ENCODE measurements around the gene COL4A1. TPM values are rescaled to one million over a fixed set of nuclear protein-coding genes. Genes with fewer than 3 reads are reported as not detected.

Gene COL4A1
- total RNA-seq, 1 experiment from 2014 or later = not detected

DNA sequence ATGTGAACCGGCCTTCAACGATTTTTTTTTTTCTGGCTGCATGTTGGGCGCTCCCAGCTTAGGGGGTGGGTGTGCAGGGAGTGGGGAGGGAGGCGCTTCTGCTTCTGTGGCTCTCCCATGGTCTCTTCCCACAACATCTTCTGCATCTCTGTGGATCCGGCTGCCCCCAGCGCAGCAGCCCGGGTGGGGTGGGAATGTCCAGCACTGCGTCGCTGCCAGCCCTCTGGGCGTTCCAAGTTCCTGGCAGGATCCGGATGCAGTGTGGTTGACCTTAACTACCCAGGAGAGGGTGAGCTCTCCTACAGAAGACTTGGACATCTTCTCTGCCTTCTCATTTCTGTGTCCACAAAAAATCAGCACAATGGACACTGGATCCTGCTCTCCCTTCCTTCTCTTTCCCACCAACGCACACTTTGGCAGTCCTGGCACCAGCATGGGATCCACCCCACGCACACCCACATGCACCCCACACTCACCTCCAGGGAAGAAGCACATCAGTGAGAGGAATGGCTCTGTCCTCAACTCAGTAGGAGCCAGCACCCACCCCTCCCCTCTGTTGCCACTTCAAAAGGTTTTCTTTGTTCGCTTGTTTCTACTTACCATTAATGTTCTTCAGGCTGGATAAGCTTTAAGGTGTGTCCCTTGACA is 177.3 kb downstream of the COL4A1 start:
- no peak overlapping the region for H3K4me3 ChIP-seq (ENCODE audit: low read length)
- no peaks in the 10 kb centered on the region for H3K36me3 ChIP-seq (ENCODE audit: insufficient read depth, low read length)
- H3K4me2 ChIP-seq (ENCODE audit: low read depth, low read length, poor library complexity, severe bottlenecking) = no peak overlapping the region
- no peak overlapping the region for H2AFZ ChIP-seq (ENCODE audit: low read length)
- no peak overlapping the region for H3K9ac ChIP-seq (ENCODE audit: low read length)
- H3K79me2 ChIP-seq (ENCODE audit: low read length) = no peaks in the 10 kb centered on the region
- no peaks in the 10 kb centered on the region for H3K27me3 ChIP-seq (ENCODE audit: low read length)
- H3K4me1 ChIP-seq (ENCODE audit: low read length) = no peaks in the 10 kb centered on the region
- H3K27ac ChIP-seq (ENCODE audit: low read length) = no peak overlapping the region
- no peaks in the 10 kb centered on the region for H3K9me2 ChIP-seq (replicated peaks; ENCODE audit: insufficient read depth, low read length)
- no peak for DNase-seq
- H3K9me3 ChIP-seq (ENCODE audit: low read length) = no peaks in the 10 kb centered on the region
- no peaks in the 10 kb centered on the region for H4K20me1 ChIP-seq (ENCODE audit: insufficient read depth, low read depth, low read length)

DNA sequence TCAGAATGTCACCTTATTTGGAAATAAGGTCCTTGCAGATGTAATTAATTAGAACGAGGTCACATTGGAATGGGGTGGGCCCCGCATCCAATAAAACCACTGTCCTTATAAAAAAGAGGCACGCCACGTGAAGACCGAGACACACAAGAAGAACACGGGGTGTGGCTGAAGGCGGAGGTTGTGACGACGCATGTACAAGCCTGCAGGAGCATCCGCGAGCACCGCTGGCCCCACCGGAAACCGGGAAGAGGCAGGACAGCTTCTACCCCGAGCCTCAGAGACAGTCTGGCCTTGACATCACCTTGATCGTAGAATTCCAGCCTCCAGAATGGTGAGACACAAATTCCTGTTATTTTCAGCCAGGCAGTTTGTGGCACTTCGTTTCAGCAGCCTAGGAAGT is 177.9 kb downstream of the COL4A1 start:
- Histone ChIP-seq H3K4me3 (ENCODE audit: low read length) (no peak overlapping the region), H2AFZ (ENCODE audit: low read length) (no peak overlapping the region), H3K4me2 (ENCODE audit: low read depth, low read length, poor library complexity, severe bottlenecking) (no peak overlapping the region), H3K27me3 (ENCODE audit: low read length) (no peaks in the 10 kb centered on the region), H4K20me1 (ENCODE audit: insufficient read depth, low read depth, low read length) (no peaks in the 10 kb centered on the region), H3K9me3 (ENCODE audit: low read length) (no peaks in the 10 kb centered on the region), H3K36me3 (ENCODE audit: insufficient read depth, low read length) (no peaks in the 10 kb centered on the region), H3K4me1 (ENCODE audit: low read length) (no peaks in the 10 kb centered on the region), H3K79me2 (ENCODE audit: low read length) (no peaks in the 10 kb centered on the region), H3K27ac (ENCODE audit: low read length) (no peak overlapping the region), H3K9ac (ENCODE audit: low read length) (no peak overlapping the region), H3K9me2 (replicated peaks; ENCODE audit: insufficient read depth, low read length) (no peaks in the 10 kb centered on the region)
- DNase-seq = no peak

DNA sequence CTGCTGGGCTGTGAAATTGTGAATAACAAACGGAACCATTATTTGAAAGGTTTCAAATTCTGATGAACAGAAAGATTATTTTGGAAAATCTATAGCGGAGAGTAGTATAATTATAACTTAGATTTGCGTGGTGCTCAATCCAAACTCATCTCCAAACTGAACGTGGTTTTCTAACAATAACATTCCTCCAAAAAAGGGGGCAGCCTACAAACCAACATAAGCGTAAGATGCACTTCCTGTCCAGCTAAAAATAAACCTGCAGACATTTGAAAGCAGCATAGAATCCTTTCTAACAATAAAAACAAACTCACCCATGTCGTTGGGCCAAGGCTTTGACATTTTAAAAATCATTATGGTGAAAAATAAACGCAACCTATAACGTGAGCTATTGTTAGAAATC is 178.4 kb downstream of the COL4A1 start:
- Histone ChIP-seq H3K9me3 (ENCODE audit: low read length) (no peaks in the 10 kb centered on the region), H2AFZ (ENCODE audit: low read length) (no peak overlapping the region), H3K79me2 (ENCODE audit: low read length) (no peaks in the 10 kb centered on the region), H3K4me3 (ENCODE audit: low read length) (no peak overlapping the region), H3K4me1 (ENCODE audit: low read length) (no peaks in the 10 kb centered on the region), H3K27me3 (ENCODE audit: low read length) (no peaks in the 10 kb centered on the region), H3K9ac (ENCODE audit: low read length) (no peak overlapping the region), H3K27ac (ENCODE audit: low read length) (no peak overlapping the region), H3K9me2 (replicated peaks; ENCODE audit: insufficient read depth, low read length) (no peaks in the 10 kb centered on the region), H3K36me3 (ENCODE audit: insufficient read depth, low read length) (no peaks in the 10 kb centered on the region), H3K4me2 (ENCODE audit: low read depth, low read length, poor library complexity, severe bottlenecking) (no peak overlapping the region), H4K20me1 (ENCODE audit: insufficient read depth, low read depth, low read length) (no peaks in the 10 kb centered on the region)
- DNase-seq = no peak

DNA sequence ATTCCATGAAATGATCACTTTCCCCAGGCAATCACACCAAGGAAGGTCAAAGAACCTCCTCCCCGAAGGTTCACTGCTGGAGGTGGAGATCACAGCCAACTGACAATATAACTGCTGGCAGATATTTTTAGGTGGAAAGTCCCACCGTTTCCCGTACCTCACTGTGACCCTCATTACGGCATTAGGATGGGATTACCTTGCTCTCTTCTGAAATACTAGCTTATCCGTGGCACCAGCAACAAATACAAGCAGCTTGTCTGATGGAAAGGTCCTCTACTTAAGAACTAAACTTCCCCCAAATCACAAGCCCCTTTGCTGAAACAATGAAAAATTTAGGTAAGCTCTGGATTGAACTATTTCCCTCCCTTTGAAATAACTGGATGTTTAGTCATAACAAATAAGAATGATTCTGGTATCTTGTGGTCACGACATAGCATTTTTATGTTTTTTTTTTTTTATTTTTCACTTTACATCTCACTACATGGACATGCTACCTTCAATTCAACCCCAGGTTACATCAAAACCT is 178.9 kb downstream of the COL4A1 start:
- Histone ChIP-seq H3K9me3 (ENCODE audit: low read length) (no peaks in the 10 kb centered on the region), H3K4me2 (ENCODE audit: low read depth, low read length, poor library complexity, severe bottlenecking) (no peak overlapping the region), H3K9me2 (replicated peaks; ENCODE audit: insufficient read depth, low read length) (no peaks in the 10 kb centered on the region), H3K4me3 (ENCODE audit: low read length) (no peak overlapping the region), H4K20me1 (ENCODE audit: insufficient read depth, low read depth, low read length) (no peaks in the 10 kb centered on the region), H2AFZ (ENCODE audit: low read length) (no peak overlapping the region), H3K9ac (ENCODE audit: low read length) (no peak overlapping the region), H3K27me3 (ENCODE audit: low read length) (no peaks in the 10 kb centered on the region), H3K27ac (ENCODE audit: low read length) (no peak overlapping the region), H3K36me3 (ENCODE audit: insufficient read depth, low read length) (no peaks in the 10 kb centered on the region), H3K4me1 (ENCODE audit: low read length) (no peaks in the 10 kb centered on the region), H3K79me2 (ENCODE audit: low read length) (no peaks in the 10 kb centered on the region)
- no peak for DNase-seq

DNA sequence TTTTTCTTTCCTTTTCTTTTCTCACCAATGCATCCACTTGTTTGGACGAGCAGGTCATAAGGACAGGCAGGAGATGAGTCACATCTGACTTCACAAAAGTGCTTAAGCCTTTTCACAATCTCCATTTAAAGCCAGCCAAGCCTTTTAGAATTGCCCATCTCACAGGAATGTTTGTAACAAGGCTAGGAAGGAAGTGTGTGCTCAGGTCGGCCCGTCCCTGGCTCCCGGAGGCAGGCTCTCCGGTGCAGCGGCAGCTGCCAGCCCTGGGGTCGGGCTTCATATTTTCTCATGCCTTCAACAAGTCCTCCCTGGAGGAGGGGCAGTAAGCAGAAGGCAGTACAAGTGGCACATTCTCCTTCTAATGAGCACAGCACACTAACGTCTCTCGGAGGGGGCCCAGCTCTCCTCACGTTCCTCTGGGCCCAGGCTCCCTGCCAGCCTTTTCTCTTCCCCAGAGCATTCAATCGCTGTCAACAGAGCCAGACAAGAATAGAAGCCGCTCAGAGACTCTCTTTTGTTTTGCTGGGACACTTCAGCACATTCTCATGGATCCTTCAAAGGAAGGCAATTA is 180.5 kb downstream of the COL4A1 start:
- no peak overlapping the region for H3K4me2 ChIP-seq (ENCODE audit: low read depth, low read length, poor library complexity, severe bottlenecking)

DNA sequence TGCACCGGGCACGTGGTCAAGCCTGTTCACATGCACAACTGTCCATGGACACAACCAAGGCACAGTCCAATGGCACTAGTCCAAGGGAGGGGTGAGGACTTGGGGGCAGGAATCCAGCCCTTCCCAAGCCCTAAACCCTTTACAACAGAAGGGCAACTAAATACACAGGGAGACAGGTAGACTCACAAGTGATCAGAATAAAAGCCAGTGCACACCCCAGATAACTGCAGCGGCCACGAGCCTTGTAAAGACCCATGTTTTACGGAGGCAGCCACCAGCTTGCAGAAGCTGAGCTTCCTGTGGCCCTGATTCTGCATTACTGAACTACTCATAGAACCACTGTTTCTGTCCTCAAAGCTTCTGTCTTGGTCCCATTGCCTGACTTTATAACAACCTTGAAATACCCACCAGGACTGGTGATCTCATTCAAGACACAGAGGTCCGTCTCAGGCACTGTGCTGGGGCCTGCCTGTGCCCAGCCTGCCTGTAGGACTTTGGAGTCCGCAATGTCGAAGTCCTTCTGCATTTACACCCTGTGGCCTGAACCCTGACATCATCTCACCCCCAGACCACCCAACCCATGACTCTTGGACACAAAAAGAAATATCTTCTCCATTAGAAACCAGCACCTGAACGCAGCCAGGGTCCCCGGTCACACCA is 181.2 kb downstream of the COL4A1 start:
- Histone ChIP-seq H3K4me1 (ENCODE audit: low read length) (no peaks in the 10 kb centered on the region), H3K4me2 (ENCODE audit: low read depth, low read length, poor library complexity, severe bottlenecking) (no peak overlapping the region), H2AFZ (ENCODE audit: low read length) (no peak overlapping the region), H3K4me3 (ENCODE audit: low read length) (no peak overlapping the region), H3K36me3 (ENCODE audit: insufficient read depth, low read length) (no peaks in the 10 kb centered on the region), H3K79me2 (ENCODE audit: low read length) (no peaks in the 10 kb centered on the region), H3K9me3 (ENCODE audit: low read length) (no peaks in the 10 kb centered on the region), H3K27me3 (ENCODE audit: low read length) (no peaks in the 10 kb centered on the region), H3K9me2 (replicated peaks; ENCODE audit: insufficient read depth, low read length) (no peaks in the 10 kb centered on the region), H3K27ac (ENCODE audit: low read length) (no peak overlapping the region), H4K20me1 (ENCODE audit: insufficient read depth, low read depth, low read length) (no peaks in the 10 kb centered on the region), H3K9ac (ENCODE audit: low read length) (no peak overlapping the region)
- no peak for DNase-seq

More for the DNA sequence above, 180.5 kb downstream of the COL4A1 start:
- H3K36me3 ChIP-seq (ENCODE audit: insufficient read depth, low read length) = no peaks in the 10 kb centered on the region
- no peak overlapping the region for H3K9ac ChIP-seq (ENCODE audit: low read length)
- no peaks in the 10 kb centered on the region for H3K4me1 ChIP-seq (ENCODE audit: low read length)
- H3K27ac ChIP-seq (ENCODE audit: low read length) = no peak overlapping the region
- no peaks in the 10 kb centered on the region for H4K20me1 ChIP-seq (ENCODE audit: insufficient read depth, low read depth, low read length)
- no peak for DNase-seq
- no peaks in the 10 kb centered on the region for H3K79me2 ChIP-seq (ENCODE audit: low read length)
- no peaks in the 10 kb centered on the region for H3K9me3 ChIP-seq (ENCODE audit: low read length)
- H2AFZ ChIP-seq (ENCODE audit: low read length) = no peak overlapping the region
- H3K4me3 ChIP-seq (ENCODE audit: low read length) = no peak overlapping the region
- H3K27me3 ChIP-seq (ENCODE audit: low read length) = no peaks in the 10 kb centered on the region
- H3K9me2 ChIP-seq (replicated peaks; ENCODE audit: insufficient read depth, low read length) = no peaks in the 10 kb centered on the region

DNA sequence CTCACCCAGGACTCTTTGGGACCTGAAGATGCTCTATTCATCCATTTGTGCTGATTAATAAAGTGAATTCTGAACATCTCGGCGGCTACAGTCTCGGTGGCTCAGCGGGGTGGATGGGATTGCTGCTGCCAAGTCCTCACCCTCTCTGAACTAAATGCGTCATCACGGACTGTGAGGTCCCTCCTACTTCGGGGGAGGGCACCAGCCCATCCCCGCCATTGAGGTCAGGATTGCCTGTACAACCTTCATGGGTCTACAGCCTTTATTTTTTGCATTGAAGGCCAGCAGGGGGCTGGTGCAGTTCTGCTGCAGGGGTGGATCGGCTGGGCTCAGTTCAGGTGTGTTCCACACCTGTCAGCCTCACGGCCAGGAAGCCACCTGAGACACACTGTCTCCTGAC is 181.8 kb downstream of the COL4A1 start:
- no peak overlapping the region for H3K27ac ChIP-seq (ENCODE audit: low read length)
- H3K9ac ChIP-seq (ENCODE audit: low read length) = no peak overlapping the region
- no peaks in the 10 kb centered on the region for H4K20me1 ChIP-seq (ENCODE audit: insufficient read depth, low read depth, low read length)
- H3K27me3 ChIP-seq (ENCODE audit: low read length) = no peaks in the 10 kb centered on the region
- H3K36me3 ChIP-seq (ENCODE audit: insufficient read depth, low read length) = no peaks in the 10 kb centered on the region
- no peaks in the 10 kb centered on the region for H3K4me1 ChIP-seq (ENCODE audit: low read length)
- no peaks in the 10 kb centered on the region for H3K79me2 ChIP-seq (ENCODE audit: low read length)
- no peak overlapping the region for H3K4me2 ChIP-seq (ENCODE audit: low read depth, low read length, poor library complexity, severe bottlenecking)
- H3K9me3 ChIP-seq (ENCODE audit: low read length) = no peaks in the 10 kb centered on the region
- no peak overlapping the region for H2AFZ ChIP-seq (ENCODE audit: low read length)
- H3K4me3 ChIP-seq (ENCODE audit: low read length) = no peak overlapping the region
- DNase-seq = no peak
- no peaks in the 10 kb centered on the region for H3K9me2 ChIP-seq (replicated peaks; ENCODE audit: insufficient read depth, low read length)

DNA sequence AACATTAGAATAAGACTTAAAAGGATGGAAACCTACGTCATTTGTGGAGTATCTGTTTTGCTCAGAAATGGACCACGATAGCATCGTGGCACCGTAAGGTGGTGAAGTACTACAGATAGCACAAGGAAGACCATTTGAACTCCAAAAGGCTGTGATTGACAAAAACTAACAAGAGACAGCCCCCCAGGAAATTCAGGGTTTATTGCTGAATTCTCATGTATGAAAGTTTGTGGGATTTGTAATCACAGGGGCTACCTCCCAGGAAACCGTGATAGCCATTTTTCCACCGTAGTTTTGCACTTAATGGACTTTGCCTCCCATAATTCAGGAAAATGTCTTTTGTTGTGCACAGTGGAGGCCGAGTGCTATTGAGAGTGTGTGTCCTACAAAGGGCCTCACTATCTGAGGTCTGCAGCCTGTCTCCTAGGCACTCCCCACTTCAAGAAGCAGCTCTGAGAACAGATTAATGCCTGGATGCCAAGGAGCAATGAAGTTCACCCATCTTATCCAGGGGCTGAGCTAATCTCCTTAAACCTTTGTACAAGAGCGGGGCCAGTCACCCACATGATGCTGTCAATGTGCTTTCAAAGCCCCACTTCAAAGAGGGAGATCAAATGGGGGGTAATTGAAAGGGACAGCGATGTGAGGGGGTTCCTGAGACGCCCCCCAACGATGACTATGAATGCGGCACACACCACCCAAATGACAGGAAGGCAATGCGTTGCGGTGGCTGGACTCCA is 182.6 kb downstream of the COL4A1 start:
- Histone ChIP-seq H3K36me3 (ENCODE audit: insufficient read depth, low read length) (no peaks in the 10 kb centered on the region), H3K4me3 (ENCODE audit: low read length) (no peak overlapping the region), H3K9me2 (replicated peaks; ENCODE audit: insufficient read depth, low read length) (no peaks in the 10 kb centered on the region), H3K4me2 (ENCODE audit: low read depth, low read length, poor library complexity, severe bottlenecking) (no peak overlapping the region), H3K4me1 (ENCODE audit: low read length) (no peaks in the 10 kb centered on the region), H3K9ac (ENCODE audit: low read length) (no peak overlapping the region), H3K27me3 (ENCODE audit: low read length) (no peaks in the 10 kb centered on the region), H2AFZ (ENCODE audit: low read length) (no peak overlapping the region), H3K27ac (ENCODE audit: low read length) (no peak overlapping the region), H3K79me2 (ENCODE audit: low read length) (no peaks in the 10 kb centered on the region), H4K20me1 (ENCODE audit: insufficient read depth, low read depth, low read length) (no peaks in the 10 kb centered on the region), H3K9me3 (ENCODE audit: low read length) (no peaks in the 10 kb centered on the region)
- no peak for DNase-seq

All from Karpas-422 (cell line).